ENCODE data around the gene EIF4E2. TPM values are rescaled to one million over a fixed set of nuclear protein-coding genes. Genes with fewer than 3 reads are reported as not detected.

The EIF4E2 gene, protein sequence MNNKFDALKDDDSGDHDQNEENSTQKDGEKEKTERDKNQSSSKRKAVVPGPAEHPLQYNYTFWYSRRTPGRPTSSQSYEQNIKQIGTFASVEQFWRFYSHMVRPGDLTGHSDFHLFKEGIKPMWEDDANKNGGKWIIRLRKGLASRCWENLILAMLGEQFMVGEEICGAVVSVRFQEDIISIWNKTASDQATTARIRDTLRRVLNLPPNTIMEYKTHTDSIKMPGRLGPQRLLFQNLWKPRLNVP
- 100 to 1,000 TPM in 1 of 4 donors, 10 to 100 TPM in 3; 67.9 to 103 (median 88.4) TPM for polyA plus RNA-seq
- long read RNA-seq, donor 1, result 0 reads
- long read RNA-seq, donor 2, transcript EIF4E2-201 (7 exons, 1,604 nt), result major isoform, 10 of 20 reads
- long read RNA-seq, donor 2, partial matches to known transcripts, result 9 of 20 reads
- long read RNA-seq, donor 2, other reads (novel, unspliced or antisense), result 0 of 20 reads
- long read RNA-seq, donor 3, transcript EIF4E2-201 (7 exons, 1,604 nt), result major isoform, 17 of 48 reads
- long read RNA-seq, donor 3, partial matches to known transcripts, result 26 of 48 reads
- long read RNA-seq, donor 3, other reads (novel, unspliced or antisense), result 0 of 48 reads
- long read RNA-seq, donor 4, partial matches to known transcripts, result 0 of 2 reads
- long read RNA-seq, donor 4, other reads (novel, unspliced or antisense), result 0 of 2 reads
- long read RNA-seq, donor 5, partial matches to known transcripts, result 19 of 26 reads
- long read RNA-seq, donor 5, other reads (novel, unspliced or antisense), result 0 of 26 reads
- long read RNA-seq, donor 6, transcript EIF4E2-201 (7 exons, 1,604 nt), result major isoform, 19 of 51 reads
- long read RNA-seq, donor 6, partial matches to known transcripts, result 28 of 51 reads
- long read RNA-seq, donor 6, other reads (novel, unspliced or antisense), result 0 of 51 reads
- long read RNA-seq, donor 7, result 0 reads
- long read RNA-seq, donor 8, result 0 reads
- long read RNA-seq, donor 9, partial matches to known transcripts, result 10 of 10 reads
- long read RNA-seq, donor 9, other reads (novel, unspliced or antisense), result 0 of 10 reads
- long read RNA-seq, donor 10, transcript EIF4E2-201 (7 exons, 1,604 nt), result major isoform, 27 of 75 reads
- long read RNA-seq, donor 10, transcript EIF4E2-206 (6 exons, 1,014 nt), result minor isoform, 10 of 75 reads
- long read RNA-seq, donor 10, partial matches to known transcripts, result 33 of 75 reads
- long read RNA-seq, donor 10, other reads (novel, unspliced or antisense), result 0 of 75 reads

DNA sequence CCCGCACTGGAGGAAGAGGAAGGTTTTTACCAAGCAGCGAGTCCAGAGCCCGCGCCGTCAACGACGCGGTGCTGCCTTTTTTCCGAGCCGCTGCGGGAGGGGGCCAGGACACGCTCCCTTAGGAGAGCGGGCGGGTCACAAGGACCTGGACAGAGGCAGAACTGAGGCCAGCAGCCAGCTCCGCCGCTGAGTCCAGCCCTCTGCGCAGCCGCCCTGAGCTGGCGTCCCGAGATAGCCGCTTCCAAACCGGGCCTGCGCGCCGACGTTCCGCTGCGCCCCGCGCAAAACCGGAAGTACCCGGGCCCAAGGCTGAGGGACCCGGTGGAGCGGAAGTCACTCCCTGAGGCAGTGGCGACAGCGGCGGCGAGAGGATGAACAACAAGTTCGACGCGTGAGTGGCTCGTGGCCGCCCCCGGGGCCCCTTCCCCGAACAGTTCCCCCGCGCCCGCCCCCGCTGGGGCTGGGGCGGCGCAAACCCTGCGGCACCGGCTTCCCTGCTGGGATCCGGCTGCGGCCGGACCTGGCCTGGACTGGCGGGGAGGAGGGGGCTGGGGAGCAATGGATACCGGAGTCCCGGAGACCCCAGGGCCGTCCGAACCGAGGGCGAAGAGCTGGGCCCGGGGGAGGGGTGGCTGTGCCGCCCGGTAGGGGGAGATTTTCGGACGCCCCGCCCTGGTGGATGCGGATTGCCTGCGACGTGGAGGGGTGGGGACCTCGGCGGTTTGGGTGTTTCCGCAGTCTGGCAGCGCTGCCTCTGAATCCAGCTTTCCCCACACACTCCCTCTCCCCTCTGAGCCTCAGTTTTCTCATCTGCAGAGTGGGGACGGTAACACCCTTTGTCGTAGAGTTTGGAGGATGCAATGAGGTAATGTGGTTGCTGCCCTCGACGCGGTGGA is at the start of gene EIF4E2, which contains the start of gene TIGD1:
Gene EIF4E2, plus strand, starts transcription at position 336 of the 896 bp plus-strand sequence. Its CDS starts 36 bp downstream, at position 372.
Gene TIGD1, minus strand, starts transcription at position 204 of the 896 bp plus-strand sequence. CDS start 675 bp downstream, outside the sequence.
- Histone ChIP-seq H3K27me3 (ENCODE audit: control insufficient read depth in 3 of 3, insufficient read depth in 3 of 3, low read length in 3 of 3) (no peaks in the 10 kb centered on the region), H3K9me3 (ENCODE audit: control insufficient read depth in 2 of 2, insufficient read depth in 1 of 2, low read depth in 1 of 2, low read length in 1 of 2) (peaks cover 0 to 24% of the 10 kb centered on the region in 2 donors), H3K4me3 (ENCODE audit: low read depth in 1 of 3, low read length in 3 of 3) (peak within 1 kb of the TSS; percentile 70 to 97 (median 80)), H3K27ac (ENCODE audit: low read depth in 1 of 3, low read length in 2 of 3) (peak within 1 kb of the TSS; percentile 81 to 98 (median 92)), H3K36me3 (ENCODE audit: control insufficient read depth in 3 of 3, insufficient read depth in 2 of 3, low read depth in 1 of 3, low read length in 3 of 3) (peaks cover 0 to 18% (median 3%) of the 10 kb centered on the region in 3 donors), H3K4me1 (ENCODE audit: control insufficient read depth in 3 of 3, insufficient read depth in 2 of 3, low read depth in 1 of 3, low read length in 2 of 3) (peaks cover 2 to 11% (median 5%) of the 10 kb centered on the region in 3 donors)
- FAIRE-seq (no peak), DNase-seq (peak; percentile 93 to 98)
- WGBS, 3 donors, result 0 to 1% (median 0%) methylated on average over 69 to 81 of the region's 81 CpGs

DNA sequence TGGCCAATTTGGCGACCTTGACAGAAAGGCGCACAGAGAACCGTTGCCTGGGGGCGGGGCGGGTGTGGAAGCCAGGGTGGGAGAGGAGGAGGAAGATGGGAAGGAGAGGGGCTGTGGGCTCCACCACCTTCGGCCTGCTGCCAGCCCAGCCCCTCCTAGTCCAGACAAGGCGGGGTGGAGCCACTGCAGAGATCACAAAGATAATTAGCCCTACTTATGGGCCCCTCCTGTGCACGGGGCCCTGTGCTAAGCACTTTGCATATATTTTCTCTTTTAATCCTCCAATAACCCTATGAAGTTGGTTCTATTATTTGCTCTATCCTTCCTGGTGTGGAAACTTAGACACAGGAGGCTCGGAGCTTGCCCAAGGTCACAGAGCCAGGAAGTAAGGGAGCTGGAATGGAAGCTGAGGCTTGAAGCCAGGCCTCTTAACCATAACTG is 49.1 kb upstream of the EIF4E2 start:
- FAIRE-seq (no peak), DNase-seq (peak in 1 of 2 donors; percentile 35)
- no peak overlapping the region for H3K4me3 ChIP-seq (ENCODE audit: low read depth in 1 of 3, low read length in 3 of 3)
- WGBS, 3 donors, result 34 to 64% (median 39%) methylated on average over 7 to 9 of the region's 9 CpGs
- H3K36me3 ChIP-seq (ENCODE audit: control insufficient read depth in 3 of 3, insufficient read depth in 2 of 3, low read depth in 1 of 3, low read length in 3 of 3), result no peaks in the 10 kb centered on the region
- no peaks in the 10 kb centered on the region for H3K9me3 ChIP-seq (ENCODE audit: control insufficient read depth in 2 of 2, insufficient read depth in 1 of 2, low read depth in 1 of 2, low read length in 1 of 2)
- H3K4me1 ChIP-seq (ENCODE audit: control insufficient read depth in 3 of 3, insufficient read depth in 2 of 3, low read depth in 1 of 3, low read length in 2 of 3), result peaks cover 0 to 22% (median 0%) of the 10 kb centered on the region in 3 donors
- H3K27ac ChIP-seq (ENCODE audit: low read depth in 1 of 3, low read length in 2 of 3), result no peak overlapping the region
- H3K27me3 ChIP-seq (ENCODE audit: control insufficient read depth in 3 of 3, insufficient read depth in 3 of 3, low read length in 3 of 3), result peaks cover 0 to 48% (median 20%) of the 10 kb centered on the region in 3 donors

DNA sequence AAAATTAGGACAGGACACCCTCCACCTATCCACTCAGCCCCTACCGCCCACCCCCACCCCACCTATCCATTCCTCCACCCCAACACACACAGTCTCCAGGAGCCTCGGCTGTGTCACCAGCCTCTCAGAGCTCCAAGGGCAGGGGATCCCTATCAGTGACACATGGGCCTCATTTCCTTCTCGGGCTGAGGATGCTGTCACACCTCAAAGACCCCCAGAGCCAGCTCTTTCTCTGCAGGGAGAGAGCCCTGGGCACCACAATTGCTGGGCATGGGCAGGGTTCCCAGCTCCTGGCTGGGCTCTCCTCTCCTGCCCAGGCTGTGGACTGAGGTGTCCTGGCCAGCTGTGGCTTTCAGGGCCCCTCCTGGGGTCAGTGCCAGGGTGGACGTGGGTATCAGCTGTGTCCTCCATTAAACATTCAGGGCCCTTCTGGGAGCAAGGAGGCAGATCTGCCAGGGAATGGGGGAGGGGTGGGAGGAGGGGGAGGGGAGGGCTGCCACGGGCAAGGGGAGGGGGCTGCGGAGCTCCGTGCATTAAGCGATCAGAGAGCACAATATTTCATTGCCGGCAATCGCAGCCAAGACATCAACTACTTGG is 48.6 kb upstream of the EIF4E2 start:
- WGBS, 3 donors, result 49 to 54% (median 53%) methylated on average over 9 to 10 of the region's 10 CpGs
- Histone ChIP-seq H3K4me3 (ENCODE audit: low read depth in 1 of 3, low read length in 3 of 3) (no peak overlapping the region), H3K9me3 (ENCODE audit: control insufficient read depth in 2 of 2, insufficient read depth in 1 of 2, low read depth in 1 of 2, low read length in 1 of 2) (no peaks in the 10 kb centered on the region), H3K36me3 (ENCODE audit: control insufficient read depth in 3 of 3, insufficient read depth in 2 of 3, low read depth in 1 of 3, low read length in 3 of 3) (no peaks in the 10 kb centered on the region), H3K27ac (ENCODE audit: low read depth in 1 of 3, low read length in 2 of 3) (no peak overlapping the region), H3K27me3 (ENCODE audit: control insufficient read depth in 3 of 3, insufficient read depth in 3 of 3, low read length in 3 of 3) (peaks cover 0 to 53% (median 20%) of the 10 kb centered on the region in 3 donors), H3K4me1 (ENCODE audit: control insufficient read depth in 3 of 3, insufficient read depth in 2 of 3, low read depth in 1 of 3, low read length in 2 of 3) (peaks cover 0 to 22% (median 0%) of the 10 kb centered on the region in 3 donors)
- FAIRE-seq (no peak), DNase-seq (no peak)

DNA sequence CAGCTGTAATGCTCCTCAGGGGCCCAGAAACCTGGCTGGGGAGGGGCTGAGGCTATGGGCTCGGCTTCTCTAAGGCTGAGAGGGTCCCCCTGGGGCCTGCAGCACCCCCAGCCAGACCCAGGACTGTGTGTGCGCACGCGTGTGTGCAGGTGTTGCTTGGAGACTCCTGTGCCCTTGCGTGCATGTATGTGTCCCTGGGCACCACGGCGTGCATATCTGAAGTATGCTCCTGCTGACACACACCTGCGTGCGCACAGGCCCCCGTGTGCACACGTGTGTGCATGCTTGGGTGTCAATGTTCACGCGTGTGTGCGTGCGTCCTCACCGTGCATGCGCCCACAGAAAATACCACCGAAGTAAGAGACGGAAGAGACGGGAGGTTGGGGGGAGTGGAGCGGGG is 48.0 kb upstream of the EIF4E2 start:
- no peaks in the 10 kb centered on the region for H3K36me3 ChIP-seq (ENCODE audit: control insufficient read depth in 3 of 3, insufficient read depth in 2 of 3, low read depth in 1 of 3, low read length in 3 of 3)
- no peak overlapping the region for H3K4me3 ChIP-seq (ENCODE audit: low read depth in 1 of 3, low read length in 3 of 3)
- no peak overlapping the region for H3K27ac ChIP-seq (ENCODE audit: low read depth in 1 of 3, low read length in 2 of 3)
- 4 to 20% (median 13%) methylated on average over 12 to 20 of the region's 21 CpGs for WGBS, 3 donors
- FAIRE-seq (no peak), DNase-seq (peak in 1 of 2 donors; percentile 51)
- H3K27me3 ChIP-seq (ENCODE audit: control insufficient read depth in 3 of 3, insufficient read depth in 3 of 3, low read length in 3 of 3), result peaks cover 0 to 57% (median 20%) of the 10 kb centered on the region in 3 donors
- peaks cover 0 to 22% (median 0%) of the 10 kb centered on the region in 3 donors for H3K4me1 ChIP-seq (ENCODE audit: control insufficient read depth in 3 of 3, insufficient read depth in 2 of 3, low read depth in 1 of 3, low read length in 2 of 3)
- no peaks in the 10 kb centered on the region for H3K9me3 ChIP-seq (ENCODE audit: control insufficient read depth in 2 of 2, insufficient read depth in 1 of 2, low read depth in 1 of 2, low read length in 1 of 2)

DNA sequence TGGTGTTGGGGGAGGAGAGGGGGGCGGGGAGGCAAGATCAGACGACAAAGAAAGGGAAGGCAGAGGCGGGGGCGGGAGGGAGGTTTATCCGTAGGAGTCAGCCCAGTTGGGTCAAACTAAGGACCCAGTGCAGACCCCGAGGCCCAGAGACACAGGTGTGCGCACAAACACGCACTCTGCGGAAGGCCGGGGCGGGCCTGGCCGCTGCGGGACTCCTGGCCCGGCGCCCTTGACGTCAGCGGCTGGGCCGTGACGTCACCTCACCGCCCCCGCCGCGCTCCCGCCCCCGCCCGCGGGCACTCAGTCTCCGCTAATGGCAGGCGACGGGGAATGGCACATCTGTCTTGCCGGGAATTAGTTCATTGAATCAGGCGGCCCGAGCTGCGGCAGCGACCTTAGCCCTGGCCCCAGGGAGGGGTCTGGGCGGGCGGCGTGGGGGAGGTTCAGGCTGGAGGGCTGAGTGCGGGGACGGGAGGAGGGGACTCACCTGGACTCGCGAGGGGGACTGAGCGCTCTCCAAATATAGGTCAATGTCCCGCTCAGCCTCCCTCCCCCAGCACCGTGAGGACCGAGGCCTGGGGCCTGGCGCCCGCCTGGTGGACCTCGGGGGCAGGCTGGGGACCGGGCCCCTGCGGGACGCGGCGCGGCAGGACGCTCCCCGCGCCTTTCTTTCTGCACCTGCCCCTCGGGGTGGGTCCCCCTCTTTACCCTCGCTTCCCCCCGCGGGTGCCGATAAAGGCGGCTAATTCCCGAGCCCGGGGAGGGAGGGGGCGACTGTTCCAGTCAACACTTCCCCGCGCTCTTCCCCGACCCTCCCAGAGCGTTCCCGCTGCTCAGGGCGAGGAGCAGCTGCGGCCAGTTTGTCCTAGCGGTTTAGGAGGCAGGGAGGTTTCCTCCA is 47.3 kb upstream of the EIF4E2 start:
- H3K9me3 ChIP-seq (ENCODE audit: control insufficient read depth in 2 of 2, insufficient read depth in 1 of 2, low read depth in 1 of 2, low read length in 1 of 2), result no peaks in the 10 kb centered on the region
- peaks cover 0 to 22% (median 0%) of the 10 kb centered on the region in 3 donors for H3K4me1 ChIP-seq (ENCODE audit: control insufficient read depth in 3 of 3, insufficient read depth in 2 of 3, low read depth in 1 of 3, low read length in 2 of 3)
- peak overlapping the region in 2 of 3 donors; percentile 12 to 37 for H3K4me3 ChIP-seq (ENCODE audit: low read depth in 1 of 3, low read length in 3 of 3)
- FAIRE-seq (no peak), DNase-seq (peak; percentile 9 to 83)
- WGBS, 3 donors, result 1 to 3% (median 2%) methylated on average over 57 to 74 of the region's 75 CpGs
- H3K27ac ChIP-seq (ENCODE audit: low read depth in 1 of 3, low read length in 2 of 3), result no peak overlapping the region
- H3K27me3 ChIP-seq (ENCODE audit: control insufficient read depth in 3 of 3, insufficient read depth in 3 of 3, low read length in 3 of 3), result peaks cover 0 to 61% (median 20%) of the 10 kb centered on the region in 3 donors
- H3K36me3 ChIP-seq (ENCODE audit: control insufficient read depth in 3 of 3, insufficient read depth in 2 of 3, low read depth in 1 of 3, low read length in 3 of 3), result no peaks in the 10 kb centered on the region

DNA sequence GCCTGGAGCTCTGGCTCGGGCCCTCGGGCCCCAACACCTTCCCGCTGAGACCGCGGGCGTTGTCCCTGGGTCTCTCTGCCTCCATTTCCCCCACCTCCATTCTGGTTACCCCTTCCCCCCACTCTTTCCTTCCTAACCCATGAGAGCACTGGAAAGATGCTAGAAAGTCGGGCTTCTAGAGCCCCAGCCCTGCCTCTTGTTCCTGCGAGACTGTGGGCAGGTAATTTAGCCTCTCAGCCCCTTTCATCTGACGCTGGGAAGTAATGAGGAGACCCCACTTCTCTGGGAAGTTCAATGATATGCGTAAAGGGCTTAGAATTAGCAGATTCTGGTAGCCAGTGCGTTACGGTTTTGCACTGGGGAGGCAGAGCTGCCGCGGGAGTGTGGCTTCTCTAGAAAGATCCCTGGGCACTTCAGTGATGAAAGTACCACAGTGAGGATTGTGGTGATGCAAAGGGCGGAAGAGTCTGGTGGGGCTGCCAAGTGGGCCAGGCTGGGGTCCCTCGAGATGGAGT is 46.6 kb upstream of the EIF4E2 start:
- Histone ChIP-seq H3K9me3 (ENCODE audit: control insufficient read depth in 2 of 2, insufficient read depth in 1 of 2, low read depth in 1 of 2, low read length in 1 of 2) (no peaks in the 10 kb centered on the region), H3K36me3 (ENCODE audit: control insufficient read depth in 3 of 3, insufficient read depth in 2 of 3, low read depth in 1 of 3, low read length in 3 of 3) (no peaks in the 10 kb centered on the region), H3K27ac (ENCODE audit: low read depth in 1 of 3, low read length in 2 of 3) (no peak overlapping the region), H3K27me3 (ENCODE audit: control insufficient read depth in 3 of 3, insufficient read depth in 3 of 3, low read length in 3 of 3) (peaks cover 0 to 61% (median 20%) of the 10 kb centered on the region in 3 donors), H3K4me3 (ENCODE audit: low read depth in 1 of 3, low read length in 3 of 3) (no peak overlapping the region), H3K4me1 (ENCODE audit: control insufficient read depth in 3 of 3, insufficient read depth in 2 of 3, low read depth in 1 of 3, low read length in 2 of 3) (peaks cover 0 to 22% (median 0%) of the 10 kb centered on the region in 3 donors)
- peak in 1 of 2 donors; percentile 23 for DNase-seq
- no peak for FAIRE-seq
- WGBS, 3 donors, result 19 to 31% (median 26%) methylated on average over 16 of the region's 16 CpGs

All from small intestine (tissue), 16 donors.